Brain microvascular endothelial cell (primary cell): Measurements from ENCODE around the gene TYK2.
"Not testable (repeated sequence)": the region's sequence is repeated elsewhere in the genome, so short reads cannot be mapped to it uniquely, and the experiment has no call there.

Source experiments
- DNase-seq: peaks from one replicate; pipeline ENCODE4 v3.0.0-alpha.2; 2020
- H3K27ac ChIP-seq: fragments of 250-450 bp; sonication (Bioruptor Pico); 2 replicates; pipeline ENCODE4 v1.5.1; 2020; ENCODE audit warnings: mild to moderate bottlenecking, moderate library complexity
- H3K27me3 ChIP-seq: fragments of 250-450 bp; sonication (Bioruptor Pico); replicated peaks from 2 replicates; pipeline ENCODE4 v1.5.1; 2020; ENCODE audit warnings: mild to moderate bottlenecking
- H3K36me3 ChIP-seq: fragments of 250-450 bp; sonication (Bioruptor Pico); replicated peaks from 2 replicates; pipeline ENCODE4 v1.5.1; 2020; ENCODE audit warnings: mild to moderate bottlenecking
- H3K4me3 ChIP-seq: 2 replicates; pipeline ENCODE4 v1.5.1; 2011; ENCODE audit warnings: low read depth, mild to moderate bottlenecking, control low read depth, low read length, moderate library complexity
- CTCF ChIP-seq: IDR thresholded peaks from 2 replicates; pipeline ENCODE4 v1.5.1; 2011; ENCODE audit warnings: low read depth, mild to moderate bottlenecking, moderate library complexity, low read length, control low read depth, inconsistent platforms; ENCODE audit errors: missing control alignments
- in situ Hi-C: cut with HindIII; loops from 2 replicates; pipeline ENCODE4 v1.10.0; 2017; ENCODE audit warnings: low sequenced_read_pairs, low pct_ligation_motif_present

TYK2 gene

GRCh38 chr19:10412257-10412977, 32.0 kb upstream of the TYK2 start:
- H3K27ac ChIP-seq, result no peak overlapping the region
- in situ Hi-C loops, result no loop called here
- H3K27me3 ChIP-seq, result no peaks in the 10 kb centered on the region
- H3K36me3 ChIP-seq, result no peaks in the 10 kb centered on the region
- H3K4me3 ChIP-seq, result no peak overlapping the region
- no peak for TF ChIP-seq CTCF
- no peak for DNase-seq

- H3K27ac ChIP-seq, H3K27me3 ChIP-seq, H3K36me3 ChIP-seq, in situ Hi-C loops, DNase-seq, H3K4me3 ChIP-seq: not testable (repeated sequence)
Measured at GRCh38 chr19:10411224-10411623, 30.9 kb upstream of the TYK2 start.

- in situ Hi-C loops, result no loop called here
- H3K4me3 ChIP-seq, result no peak overlapping the region
- no peak for DNase-seq
- H3K36me3 ChIP-seq, result no peaks in the 10 kb centered on the region
- no peak overlapping the region for H3K27ac ChIP-seq
- H3K27me3 ChIP-seq, result no peaks in the 10 kb centered on the region
- no peak for TF ChIP-seq CTCF
Measured at GRCh38 chr19:10408511-10409283, 28.3 kb upstream of the TYK2 start.

GRCh38 chr19:10407096-10407495, 26.7 kb upstream of the TYK2 start:
- in situ Hi-C loops, result no loop called here
- H3K27ac ChIP-seq, result no peak overlapping the region

GRCh38 chr19:10406191-10406590, 25.8 kb upstream of the TYK2 start:
- H3K4me3 ChIP-seq, result no peak overlapping the region
- TF ChIP-seq CTCF, result no peak

More at GRCh38 chr19:10407096-10407495, 26.7 kb upstream of the TYK2 start:
- DNase-seq, result no peak
- Histone ChIP-seq H3K27me3 (no peaks in the 10 kb centered on the region), H3K36me3 (no peaks in the 10 kb centered on the region), H3K4me3 (no peak overlapping the region)
- TF ChIP-seq CTCF, result no peak

More at GRCh38 chr19:10406191-10406590, 25.8 kb upstream of the TYK2 start:
- DNase-seq, result no peak
- in situ Hi-C loops, result no loop called here
- Histone ChIP-seq H3K27me3 (no peaks in the 10 kb centered on the region), H3K27ac (no peak overlapping the region), H3K36me3 (peaks cover 3% of the 10 kb centered on the region)
